Inflammatory macrophage (primary cell): ENCODE results near the gene CHST8.

Experiments used
- DNase-seq, 2 donors: peaks; one replicate each; pipeline ENCODE4 v3.0.0-alpha.2; 2020 to 2022

The CHST8 gene

GRCh38 chr19:33720155-33720493 is 98.4 kb downstream of the CHST8 start:
- DNase-seq = no peak

DNA sequence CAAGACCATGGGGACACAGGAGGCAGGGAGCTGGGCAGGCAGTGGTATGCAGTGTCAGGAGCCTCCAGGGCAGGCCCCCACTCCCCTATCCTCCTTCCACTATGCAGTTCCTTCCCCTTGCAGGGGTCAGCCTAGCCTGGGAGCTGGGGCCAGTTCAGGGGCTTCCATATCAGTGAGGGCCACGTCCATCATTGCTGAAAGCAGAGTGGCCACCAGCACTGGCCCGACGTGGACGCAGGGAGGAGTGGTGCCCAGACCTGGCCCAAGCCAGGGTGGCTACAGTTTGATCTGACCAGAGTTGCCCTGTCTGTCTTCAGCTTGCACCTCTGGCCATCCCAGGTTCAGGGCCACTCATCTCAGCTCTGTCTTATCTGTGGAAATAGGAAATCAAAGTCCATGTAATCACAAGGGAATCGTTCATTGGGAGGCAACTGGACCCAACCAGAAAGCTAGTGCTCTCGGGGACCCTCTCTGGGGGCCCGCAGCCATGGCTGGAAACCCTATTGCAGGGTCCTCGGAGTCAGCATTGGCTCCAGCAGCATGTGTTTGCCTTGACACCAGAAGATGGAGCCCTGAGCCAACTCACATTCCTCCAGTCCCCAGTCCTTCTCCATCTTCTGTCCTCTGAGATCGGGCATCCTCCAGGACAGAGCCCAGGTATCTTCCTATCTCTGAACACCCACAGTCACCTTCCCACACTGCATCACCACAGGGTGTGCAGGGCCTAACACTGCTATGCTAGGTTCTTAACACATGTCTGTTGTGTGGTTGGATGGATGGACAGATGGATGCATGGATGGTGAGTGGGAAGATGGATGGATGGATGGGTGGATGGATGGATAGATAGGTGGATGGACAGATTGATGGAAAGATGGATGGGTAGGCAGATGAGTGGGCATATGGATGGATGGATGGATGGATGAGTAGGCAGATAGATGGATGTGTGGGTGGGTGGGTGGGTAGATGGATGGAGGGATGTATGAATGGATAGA is 99.2 kb downstream of the CHST8 start:
- no peak for DNase-seq

- DNase-seq = no peak
These were observed 100.1 kb downstream of the CHST8 start for GRCh38 chr19:33721735-33722297.

GRCh38 chr19:33722456-33723239 is 100.9 kb downstream of the CHST8 start:
- DNase-seq = no peak

DNA sequence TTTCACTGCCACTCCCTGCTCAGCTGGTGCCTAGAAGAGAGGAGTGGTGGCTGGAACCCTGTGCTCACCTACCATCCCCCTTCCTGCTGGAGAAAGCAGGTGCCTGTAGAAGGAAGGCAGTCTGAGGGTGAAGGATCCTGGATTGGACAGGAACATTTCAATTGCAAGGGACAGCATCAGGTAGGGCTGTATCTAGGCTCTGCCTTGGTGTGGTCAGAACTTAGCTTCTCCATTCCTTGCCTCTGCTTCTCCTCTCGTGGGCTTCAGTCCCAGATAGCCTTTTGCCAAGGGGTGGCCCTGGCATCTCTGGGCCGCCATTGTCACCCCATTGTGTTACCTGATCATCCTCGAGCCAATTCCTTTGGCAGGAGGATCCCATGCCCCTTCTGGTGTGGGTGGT is 101.8 kb downstream of the CHST8 start:
- no peak for DNase-seq

GRCh38 chr19:33724021-33724720 is 102.4 kb downstream of the CHST8 start:
- DNase-seq = no peak

DNA sequence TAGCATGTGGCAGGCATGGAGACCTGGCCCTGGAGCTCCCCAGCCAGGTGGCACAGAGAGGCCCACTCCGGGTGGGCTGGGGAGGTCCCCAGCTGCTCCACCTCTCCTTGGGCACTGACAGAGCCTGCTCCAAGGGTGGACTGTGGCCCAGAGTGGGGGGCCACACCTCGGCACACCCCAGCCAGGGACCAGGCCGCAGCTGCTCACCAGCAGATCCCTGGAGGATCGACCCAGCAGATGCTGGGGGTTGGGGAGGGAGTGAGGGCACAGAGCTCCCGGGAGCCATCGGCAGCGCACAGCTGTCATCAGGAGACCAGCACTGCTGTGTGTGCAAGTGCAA is 102.9 kb downstream of the CHST8 start:
- DNase-seq = no peak

GRCh38 chr19:33725567-33725966 is 103.8 kb downstream of the CHST8 start:
- DNase-seq = no peak

DNA sequence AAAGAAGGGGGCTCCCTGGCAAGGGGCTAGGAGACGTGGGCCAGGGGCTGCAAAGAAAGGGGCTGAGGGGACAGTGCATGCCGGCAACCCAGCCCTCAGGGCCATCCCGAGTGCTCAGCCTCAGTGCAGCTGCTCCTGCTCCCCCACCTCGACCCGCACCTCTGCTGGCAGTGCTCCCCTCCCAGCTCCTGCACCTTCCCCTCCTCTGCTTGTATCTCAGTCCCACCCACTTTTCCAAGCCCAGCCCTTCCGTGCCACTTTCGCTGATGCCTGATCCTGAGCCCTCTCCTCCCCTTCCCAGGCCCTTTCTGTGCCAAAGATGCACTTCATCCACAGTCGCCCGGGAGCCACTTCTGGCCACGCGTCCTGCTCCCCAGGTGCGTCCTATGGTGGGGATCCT is 105.0 kb downstream of the CHST8 start:
- DNase-seq = no peak

- no peak for DNase-seq
These were observed 105.7 kb downstream of the CHST8 start for GRCh38 chr19:33727331-33727998.

DNA sequence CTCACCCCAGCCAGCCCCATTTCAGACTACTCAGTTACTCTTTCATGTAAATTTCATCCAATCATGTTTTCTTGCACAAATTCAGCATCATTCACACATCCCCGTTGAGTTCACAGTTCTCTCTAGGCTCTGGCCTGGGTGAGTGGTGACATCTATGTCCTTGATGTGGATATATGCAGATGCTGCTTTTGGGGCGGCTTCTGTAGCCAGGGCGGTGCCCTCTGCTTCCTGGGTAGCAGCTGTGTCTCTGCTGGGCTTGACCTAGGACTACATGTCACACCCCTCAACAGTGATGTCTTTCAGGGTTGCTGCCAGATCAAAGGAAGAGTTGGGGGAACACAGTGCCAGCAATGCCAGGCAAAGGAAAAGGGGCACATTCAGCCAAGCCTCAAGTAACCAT is 106.4 kb downstream of the CHST8 start:
- no peak for DNase-seq

DNA sequence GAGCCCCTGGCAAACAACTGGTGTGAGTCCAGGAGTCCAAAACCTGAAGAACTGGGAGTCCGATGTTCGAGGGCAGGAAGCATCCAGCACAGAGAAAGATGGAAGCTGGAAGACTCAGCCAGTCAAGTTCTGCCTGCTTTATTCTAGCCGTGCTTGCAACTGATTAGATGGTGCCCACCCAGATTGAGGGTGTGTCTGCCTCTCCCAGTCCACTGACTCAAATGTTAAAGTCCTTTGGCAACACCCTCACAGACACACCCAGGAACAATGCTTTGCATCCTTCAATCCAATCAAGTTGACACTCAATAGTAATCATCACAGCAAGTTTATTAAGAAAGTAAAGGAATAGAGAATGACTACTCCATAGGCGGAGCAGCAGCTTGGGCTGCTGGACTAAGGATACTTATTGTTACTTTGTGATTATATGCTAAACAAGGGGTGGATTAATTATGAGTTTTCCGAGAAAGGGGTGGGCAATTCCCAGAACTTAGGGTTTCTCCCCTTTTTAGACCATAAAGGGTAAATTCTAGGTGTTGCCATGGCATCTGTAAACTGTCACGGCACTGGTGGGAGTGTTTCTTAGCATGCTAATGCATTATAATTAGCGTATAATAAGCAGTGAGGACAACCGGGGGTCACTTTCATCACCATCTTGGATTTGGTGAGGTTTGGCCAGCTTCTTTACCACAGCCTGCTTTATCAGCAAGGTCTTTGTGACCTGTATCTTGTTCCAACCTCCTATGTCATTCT is 109.3 kb downstream of the CHST8 start:
- DNase-seq = no peak

DNA sequence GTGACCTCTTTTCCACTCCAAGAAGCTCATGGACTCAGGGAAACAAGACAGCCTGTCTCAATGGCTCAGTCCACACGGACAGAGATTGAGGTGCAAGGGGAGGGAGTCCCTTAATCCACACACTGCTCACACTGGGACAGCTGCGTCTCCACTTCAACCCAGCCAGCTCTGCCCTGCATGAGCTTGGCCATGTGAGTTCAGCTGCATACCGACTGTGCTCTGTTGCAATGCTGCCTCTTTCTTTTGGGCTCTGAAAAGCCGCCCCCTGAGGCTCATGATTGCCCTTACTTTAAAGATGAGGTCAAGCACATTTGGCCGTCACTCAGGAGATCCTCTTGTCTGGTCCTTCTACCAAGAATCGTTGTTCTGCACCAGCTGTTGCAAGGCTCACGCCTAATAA is 110.1 kb downstream of the CHST8 start:
- DNase-seq = no peak

GRCh38 chr19:33734913-33735312 is 113.2 kb downstream of the CHST8 start:
- no peak for DNase-seq

- no peak for DNase-seq
These were observed 114.4 kb downstream of the CHST8 start for GRCh38 chr19:33736158-33736557.

DNA sequence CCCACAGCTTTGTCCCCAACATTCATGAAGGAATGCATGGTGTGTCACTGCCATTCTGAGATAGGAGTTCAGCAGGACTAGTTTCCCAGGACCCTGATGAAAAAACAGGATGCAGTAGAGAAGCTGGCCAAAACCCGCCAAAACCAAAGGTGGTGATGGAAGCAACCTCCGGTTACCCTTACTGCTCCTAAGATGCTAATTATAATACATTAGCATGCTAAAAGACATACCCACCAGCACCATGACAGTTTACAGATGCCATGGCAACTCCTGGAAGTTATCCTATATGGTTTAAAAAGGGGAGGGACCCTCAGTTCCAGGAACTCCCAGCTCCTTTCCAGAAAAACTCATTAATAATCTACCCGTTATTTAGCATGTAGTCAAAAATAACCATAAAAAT is 115.0 kb downstream of the CHST8 start:
- no peak for DNase-seq

DNA sequence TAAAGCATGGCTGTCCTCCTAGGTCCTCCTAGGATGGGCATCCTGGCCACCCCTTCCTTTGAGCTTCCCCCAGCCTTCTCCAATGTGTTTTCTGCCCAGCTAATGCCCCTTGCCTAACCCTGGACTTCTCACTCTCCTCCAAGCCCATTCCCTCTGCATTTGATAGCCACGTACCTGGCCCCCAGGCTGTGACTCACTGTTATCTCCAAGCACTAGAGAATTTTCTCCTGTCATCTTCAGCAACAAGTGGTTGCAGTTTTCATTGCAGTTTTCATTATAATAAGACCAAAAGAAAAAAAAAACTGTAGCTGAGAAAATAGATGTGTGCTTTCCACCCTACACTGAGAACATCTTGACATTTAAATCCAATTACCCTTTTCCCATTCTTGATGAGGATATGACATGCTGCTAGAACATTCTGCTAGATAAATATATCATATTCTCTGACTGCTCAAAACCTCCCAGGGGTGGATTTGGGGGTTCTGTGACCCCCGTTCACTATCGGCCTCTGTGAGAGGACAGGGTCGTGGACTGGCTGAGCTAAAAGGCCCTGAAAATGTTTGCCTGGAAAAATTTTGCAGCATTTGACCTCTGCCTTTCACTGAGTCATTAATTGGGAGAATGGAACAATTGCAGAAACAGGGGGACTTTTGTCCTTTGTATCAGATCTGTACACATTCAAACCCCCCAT is 116.1 kb downstream of the CHST8 start:
- no peak for DNase-seq

DNA sequence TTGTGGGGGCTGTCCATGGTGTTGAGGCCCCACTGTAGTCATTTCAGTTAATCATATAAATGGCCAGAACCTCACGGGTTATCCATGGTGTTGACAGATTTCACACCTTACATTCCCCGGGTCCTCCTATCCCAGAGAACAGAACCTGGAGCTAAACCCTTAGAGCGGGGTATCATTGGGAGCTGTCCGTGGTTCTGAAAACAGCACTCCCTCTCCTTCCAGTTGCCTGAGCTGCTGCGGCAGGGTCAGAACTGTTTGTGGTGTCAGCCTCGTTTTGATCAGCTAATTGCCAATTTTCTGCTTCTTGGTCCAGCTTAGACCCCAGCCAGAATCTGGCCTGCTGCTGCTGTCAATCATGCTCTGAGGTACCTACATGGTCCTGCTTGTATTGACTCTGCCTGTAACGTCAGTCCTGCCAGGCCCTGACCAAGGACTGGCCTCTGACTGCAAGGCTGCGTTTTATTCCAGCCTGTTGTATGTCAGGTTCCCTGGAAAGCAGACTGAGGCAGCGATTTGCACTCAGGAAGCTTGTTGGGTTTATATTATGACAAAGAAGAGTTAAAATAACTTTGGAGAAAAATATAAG is 119.2 kb downstream of the CHST8 start:
- DNase-seq = no peak

GRCh38 chr19:33745297-33745696 is 123.5 kb downstream of the CHST8 start:
- DNase-seq = no peak

DNA sequence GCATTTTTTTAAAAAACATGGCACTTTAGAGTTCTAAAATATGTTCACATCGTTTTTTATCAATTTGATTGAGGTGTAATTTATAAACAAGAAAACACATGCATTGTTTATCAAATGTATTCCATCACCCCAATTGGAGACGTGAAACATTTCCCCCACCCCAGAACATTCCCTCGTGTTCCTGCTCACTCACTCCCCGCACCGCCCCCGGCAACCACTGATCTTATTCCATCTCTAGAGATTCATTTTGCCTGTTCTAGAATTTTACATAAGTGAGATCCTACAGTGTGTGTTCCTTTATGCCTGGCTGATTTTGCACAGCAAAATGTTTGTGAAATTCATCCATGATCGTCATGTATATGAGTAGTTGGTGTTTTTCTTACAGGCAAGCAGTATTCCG is 124.4 kb downstream of the CHST8 start:
- DNase-seq = no peak

GRCh38 chr19:33747273-33747672 is 125.5 kb downstream of the CHST8 start:
- DNase-seq = no peak
